GM21723 (cell line): ENCODE measurements around the gene SALL2.

Experiments
- ATAC-seq: cut with Tn5 transposase; IDR thresholded peaks from one replicate; pipeline ENCODE4 v1.9.1; 2021; ENCODE audit warnings: mild to moderate bottlenecking, moderate library complexity; ENCODE audit not compliant: unreplicated experiment

Gene SALL2

GRCh38 chr14:21494902-21495762 is 31.0 kb downstream of the SALL2 start:
- no peak for ATAC-seq

DNA sequence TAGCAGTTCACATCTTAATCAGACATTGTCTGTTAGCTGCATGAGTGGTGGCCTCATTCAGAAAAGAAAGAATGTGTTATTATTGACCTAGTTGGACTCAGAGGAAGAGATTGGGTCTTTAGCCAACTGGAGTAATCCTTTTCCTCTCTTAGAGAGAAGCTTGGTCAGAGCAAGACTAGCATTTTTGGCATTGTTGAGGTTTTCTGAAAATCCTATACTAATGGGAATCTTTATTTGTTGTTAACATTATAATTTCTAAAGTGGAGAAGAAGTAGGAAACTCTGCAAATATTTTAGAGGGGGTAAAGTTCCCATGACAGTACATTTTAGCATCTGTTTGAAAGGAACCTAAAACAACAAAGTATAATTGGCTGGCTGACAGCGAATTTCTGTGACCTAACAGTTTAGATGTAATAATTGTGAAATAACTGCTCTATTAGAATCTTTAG is 39.5 kb downstream of the SALL2 start:
- ATAC-seq: no peak

- ATAC-seq: peak; percentile 100
Measured at GRCh38 chr14:21476925-21477681, 49.0 kb downstream of the SALL2 start, which contains the start of the genes RAB2B and TOX4. RAB2B (minus strand) TSS chr14:21476959; CDS start chr14:21476872, 87 bp downstream. TOX4 (plus strand) TSS chr14:21477195; CDS start chr14:21477279, 84 bp downstream.

- ATAC-seq: peak; percentile 41
Measured at GRCh38 chr14:21476523-21476924, 49.6 kb downstream of the SALL2 start.

DNA sequence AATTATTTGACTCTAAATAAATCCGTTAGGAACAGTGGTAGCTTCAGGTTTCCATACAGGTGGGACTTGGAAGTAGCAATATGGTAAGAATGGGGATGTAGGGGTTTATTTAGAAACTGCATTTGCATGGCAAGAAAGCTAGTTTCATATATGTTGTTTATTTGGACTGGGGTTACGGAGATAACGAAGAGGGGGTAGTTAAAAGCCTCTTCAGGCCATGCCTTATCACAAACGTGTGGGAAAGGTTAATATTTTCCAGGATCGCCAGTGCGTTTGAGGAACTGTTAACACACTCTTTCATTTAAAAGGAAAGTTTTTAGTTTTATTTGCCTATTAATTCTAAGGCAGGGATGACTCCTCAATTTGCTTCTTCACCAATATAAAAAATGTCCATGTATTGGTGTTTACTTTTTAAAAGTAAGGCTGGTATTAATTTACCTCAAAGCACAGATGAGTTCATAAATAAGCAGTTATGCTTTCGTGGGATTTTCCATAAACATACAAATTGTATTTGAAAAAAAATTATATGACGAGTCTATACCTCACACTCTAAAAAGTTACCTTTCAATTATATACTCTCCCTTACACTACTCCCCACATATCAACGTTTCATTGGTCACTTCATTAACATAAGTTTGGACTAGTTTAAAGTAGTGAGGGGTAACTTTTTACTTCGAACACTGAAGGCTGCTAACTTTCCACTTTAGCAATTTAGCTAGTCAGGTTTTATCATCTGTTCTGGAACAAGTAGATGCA is 50.2 kb downstream of the SALL2 start:
- ATAC-seq: no peak
